Epithelial cell of esophagus (primary cell): ENCODE data around the gene MAMSTR.
"Not testable (repeated sequence)": the region's sequence is repeated elsewhere in the genome, so short reads cannot be mapped to it uniquely, and the experiment has no call there.

Experiments
- DNase-seq: peaks from one replicate; pipeline ENCODE4 v3.0.0; 2010; ENCODE audit warnings: low read depth
- H3K4me3 ChIP-seq: 2 replicates; pipeline ENCODE4 v1.5.1; 2011; ENCODE audit warnings: mild to moderate bottlenecking, low read length, control low read depth
- TF ChIP-seq, protein P1 (sequence below): IDR thresholded peaks from 2 replicates; pipeline ENCODE4 v1.5.1; 2011; ENCODE audit warnings: low read depth, mild to moderate bottlenecking, low read length, control low read depth, inconsistent platforms; ENCODE audit not compliant: insufficient read depth; ENCODE audit errors: missing control alignments

Gene MAMSTR

DNA sequence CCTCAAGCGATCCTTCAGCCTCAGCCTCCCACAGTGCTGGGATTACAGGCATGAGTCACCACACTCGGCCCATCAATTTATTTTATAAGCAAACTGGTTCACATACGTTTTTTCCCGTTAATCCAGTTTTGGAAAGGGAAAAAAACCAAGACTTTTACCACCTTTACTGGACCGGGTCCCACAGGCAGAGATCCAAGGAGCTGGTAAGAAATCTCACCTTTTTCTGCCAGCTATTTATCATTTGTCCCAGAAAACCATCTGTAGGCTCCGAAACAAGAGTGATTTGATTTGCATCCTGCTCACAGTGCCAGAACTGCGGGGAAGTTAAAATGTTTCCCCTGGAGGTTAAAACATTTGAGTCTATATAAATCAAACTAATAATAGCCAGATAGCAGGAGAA, 30.1 kb downstream of the MAMSTR start:
- no peak for DNase-seq
- TF ChIP-seq, protein P1, sequence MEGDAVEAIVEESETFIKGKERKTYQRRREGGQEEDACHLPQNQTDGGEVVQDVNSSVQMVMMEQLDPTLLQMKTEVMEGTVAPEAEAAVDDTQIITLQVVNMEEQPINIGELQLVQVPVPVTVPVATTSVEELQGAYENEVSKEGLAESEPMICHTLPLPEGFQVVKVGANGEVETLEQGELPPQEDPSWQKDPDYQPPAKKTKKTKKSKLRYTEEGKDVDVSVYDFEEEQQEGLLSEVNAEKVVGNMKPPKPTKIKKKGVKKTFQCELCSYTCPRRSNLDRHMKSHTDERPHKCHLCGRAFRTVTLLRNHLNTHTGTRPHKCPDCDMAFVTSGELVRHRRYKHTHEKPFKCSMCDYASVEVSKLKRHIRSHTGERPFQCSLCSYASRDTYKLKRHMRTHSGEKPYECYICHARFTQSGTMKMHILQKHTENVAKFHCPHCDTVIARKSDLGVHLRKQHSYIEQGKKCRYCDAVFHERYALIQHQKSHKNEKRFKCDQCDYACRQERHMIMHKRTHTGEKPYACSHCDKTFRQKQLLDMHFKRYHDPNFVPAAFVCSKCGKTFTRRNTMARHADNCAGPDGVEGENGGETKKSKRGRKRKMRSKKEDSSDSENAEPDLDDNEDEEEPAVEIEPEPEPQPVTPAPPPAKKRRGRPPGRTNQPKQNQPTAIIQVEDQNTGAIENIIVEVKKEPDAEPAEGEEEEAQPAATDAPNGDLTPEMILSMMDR, result no peak
- no peak overlapping the region for H3K4me3 ChIP-seq

DNA sequence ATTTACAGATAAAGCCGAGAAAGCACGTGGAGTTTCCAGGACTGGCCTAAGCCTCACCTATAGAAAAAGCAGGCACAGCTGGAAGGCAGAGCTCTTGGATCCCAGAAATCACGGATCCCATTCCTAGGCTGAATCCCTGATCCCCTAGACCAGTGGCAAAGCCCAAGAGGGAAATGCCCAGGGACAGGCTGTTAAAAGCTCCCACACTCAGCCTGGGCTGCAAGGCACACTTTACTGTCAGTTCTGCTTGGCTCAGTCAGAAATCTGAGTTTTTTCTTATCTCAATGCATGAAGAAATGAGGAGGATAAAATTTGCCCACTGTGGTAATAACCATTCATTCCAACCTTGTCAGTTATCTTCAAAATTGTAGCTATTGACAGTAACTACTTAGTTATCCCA, 31.7 kb downstream of the MAMSTR start:
- DNase-seq, result no peak
- no peak overlapping the region for H3K4me3 ChIP-seq
- TF ChIP-seq, protein P1, result no peak

DNA sequence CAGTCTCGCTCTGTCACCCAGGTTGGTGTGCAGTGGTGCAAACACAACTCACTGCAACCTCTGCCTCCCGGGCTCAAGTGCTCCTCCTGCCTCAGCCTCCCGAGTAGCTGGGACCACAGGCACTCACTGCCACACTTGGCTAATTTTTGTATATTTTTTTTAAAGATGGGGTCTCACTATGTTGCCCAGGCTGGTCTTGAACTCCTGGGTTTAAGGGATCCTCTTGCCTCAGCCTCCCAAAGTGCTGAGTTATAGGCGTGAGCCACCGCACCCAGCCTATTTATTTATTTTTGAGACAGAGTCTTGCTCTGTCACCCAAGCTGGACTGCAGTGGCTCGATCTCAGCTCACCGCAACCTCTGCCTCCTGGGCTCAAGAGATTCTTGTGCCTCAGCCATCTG, 32.9 kb downstream of the MAMSTR start:
- not testable (repeated sequence) for DNase-seq, H3K4me3 ChIP-seq

DNA sequence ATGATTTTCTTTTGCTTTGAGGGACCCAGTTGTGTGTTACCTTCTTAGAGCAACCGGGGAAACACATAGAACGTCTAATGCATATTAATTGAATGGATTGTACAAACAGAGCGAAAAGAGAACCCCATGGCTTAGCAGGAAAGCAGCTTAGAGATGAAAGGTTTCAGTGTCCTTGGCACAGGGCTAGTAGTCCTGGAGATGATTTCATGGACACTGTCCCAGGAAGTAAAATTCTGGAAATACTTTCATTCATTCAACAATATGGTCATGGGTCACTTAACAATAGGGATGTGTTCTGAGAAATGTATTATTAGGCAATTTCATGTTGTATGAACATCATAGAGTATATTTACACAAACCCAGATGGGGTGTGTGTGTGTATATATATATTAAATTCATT, 33.4 kb downstream of the MAMSTR start:
- no peak overlapping the region for H3K4me3 ChIP-seq
- TF ChIP-seq, protein P1, result no peak
- no peak for DNase-seq

DNA sequence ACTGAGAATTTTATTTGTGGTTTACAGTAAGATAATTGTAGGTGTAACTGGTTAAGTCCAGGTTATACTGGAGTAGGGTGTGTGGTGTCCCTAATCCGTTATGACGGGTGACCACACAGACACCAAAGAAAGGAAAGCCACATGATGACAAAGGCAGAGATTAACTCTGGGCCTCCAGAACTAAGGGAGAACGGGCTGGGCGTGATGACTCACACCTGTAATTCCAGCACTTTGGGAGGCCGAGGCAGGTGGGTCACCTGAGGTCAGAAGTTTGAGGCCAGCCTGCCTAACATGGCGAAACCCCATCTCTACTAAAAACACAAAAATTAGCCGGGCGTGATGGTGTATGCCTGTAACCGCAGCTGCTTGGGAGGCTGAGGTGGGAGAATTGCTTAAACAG, 33.9 kb downstream of the MAMSTR start:
- TF ChIP-seq, protein P1, result no peak
- DNase-seq, result peak; percentile 41

DNA sequence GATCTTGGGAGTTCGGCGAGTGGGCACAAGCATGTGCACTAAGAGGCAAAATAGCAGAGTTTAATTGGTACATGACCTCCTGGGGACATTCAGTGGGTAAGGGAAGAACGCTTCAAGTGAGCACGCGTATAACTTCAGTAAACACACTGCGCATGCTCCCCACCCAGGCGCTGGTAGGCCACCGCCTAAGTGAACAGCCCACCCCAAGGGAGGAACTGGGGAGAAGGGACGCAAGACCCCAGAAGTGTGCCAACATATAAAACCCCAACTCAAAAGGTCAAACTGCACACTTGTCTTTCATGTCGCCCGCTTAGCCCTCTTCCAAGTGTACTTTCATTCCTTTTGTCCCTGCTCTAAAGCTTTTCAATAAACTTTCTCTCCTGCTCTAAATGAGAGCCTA, 36.2 kb downstream of the MAMSTR start:
- TF ChIP-seq, protein P1, result no peak
- no peak overlapping the region for H3K4me3 ChIP-seq
- DNase-seq, result peak; percentile 22

More for the DNA sequence above, 33.9 kb downstream of the MAMSTR start:
- no peak overlapping the region for H3K4me3 ChIP-seq

DNA sequence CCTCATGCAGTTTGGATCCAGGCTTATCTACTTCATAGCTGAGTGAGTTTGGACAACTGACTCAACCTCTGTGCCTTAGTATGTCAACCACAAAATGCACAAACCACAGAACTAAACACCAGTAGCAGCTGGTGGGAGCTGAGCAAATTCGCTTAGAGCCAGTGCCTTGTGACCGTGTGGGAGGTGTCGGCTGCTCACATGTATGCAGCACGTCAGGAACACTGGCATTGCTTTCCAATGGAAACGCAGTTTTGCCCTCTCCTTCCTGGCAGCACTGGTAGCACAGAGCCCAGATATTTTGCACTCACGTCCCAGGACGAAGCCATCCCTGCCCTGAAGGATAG, 38.4 kb downstream of the MAMSTR start:
- TF ChIP-seq, protein P1, result no peak
- no peak for DNase-seq

More for the DNA sequence above, 38.4 kb downstream of the MAMSTR start:
- no peak overlapping the region for H3K4me3 ChIP-seq
